HepG2 (cell line): Measurements from ENCODE around the gene CFAP100. TPM values are rescaled to one million over a fixed set of nuclear protein-coding genes. Genes with fewer than 3 reads are reported as not detected.

ENCODE experiments used
- ATAC-seq: fragments of 200-7000 bp; cut with Tn5 transposase; 3 replicates; pipeline ENCODE4 v1.9.1; 2020; ENCODE audit warnings: mild to moderate bottlenecking, moderate library complexity
- BruUV-seq: library from RNA; stranded (reverse); fragments of 400-500 nt; replicated peaks from 2 replicates; lab custom pipeline; 2021; lab: Mats Ljungman, UMichigan
- CTCF ChIA-PET: fragments of 300-600 bp; formaldehyde crosslinking; extraction: SDS; loops from one replicate; lab custom pipeline; 2021; ENCODE audit warnings: low total read pairs, inconsistent platforms, low intra/inter-chr PET ratio; lab: Yijun Ruan, JAX
- POLR2A ChIA-PET: fragments of 350-600 bp; sonication (Branson Sonifier 250); formaldehyde crosslinking; loops from one replicate; lab custom pipeline; 2020; ENCODE audit warnings: antibody characterized with exemption, inconsistent platforms; lab: Yijun Ruan, JAX
- DNase-seq: peaks from one replicate; pipeline ENCODE4 v3.0.0-alpha.2; 2015; ENCODE audit warnings: low spot score
- FAIRE-seq: peaks from 3 replicates; lab custom pipeline; 2011; peaks lifted over from hg19 to GRCh38; lab: Jason Lieb, UNC
- H2AFZ ChIP-seq: one replicate; pipeline ENCODE4 v1.6.1; 2011; ENCODE audit warnings: low read length, inconsistent platforms
- H3K27ac ChIP-seq: fragments of 300-600 bp; 3 replicates; pipeline ENCODE4 v1.8.0; 2011; ENCODE audit warnings: mixed run types, mild to moderate bottlenecking, mixed read lengths, low read length, inconsistent platforms; ENCODE audit not compliant: insufficient read depth; ENCODE audit errors: extremely low read length
- H3K27me3 ChIP-seq, 2 experiments: fragments of 200-600 bp in 1 of 2; 2 replicates in 1 of 2; 3 replicates in 1 of 2; pipeline versions ENCODE4 v1.6.0 to v1.8.0; 2011; ENCODE audit warnings: low read length in 2 of 2, mild to moderate bottlenecking in 2 of 2, moderate library complexity in 2 of 2, inconsistent platforms in 1 of 2; ENCODE audit not compliant: insufficient read depth in 2 of 2, control insufficient read depth in 1 of 2
- H3K36me3 ChIP-seq, 2 experiments: fragments of 200-600 bp in 1 of 2; replicated peaks in 1 of 2; 2 replicates in 1 of 2; 3 replicates in 1 of 2; pipeline versions ENCODE4 v1.5.1 to v1.8.0; 2011; ENCODE audit warnings: low read length in 2 of 2, inconsistent platforms in 1 of 2; ENCODE audit not compliant: insufficient read depth in 2 of 2, control insufficient read depth in 1 of 2
- H3K4me1 ChIP-seq: 2 replicates; pipeline ENCODE4 v1.5.1; 2012; ENCODE audit warnings: low read length, inconsistent platforms; ENCODE audit not compliant: insufficient read depth
- H3K4me2 ChIP-seq: 2 replicates; pipeline ENCODE4 v1.6.0; 2011; ENCODE audit warnings: low read depth, low read length, inconsistent platforms
- H3K4me3 ChIP-seq, 3 experiments: fragments of 200-600 bp in 1 of 3; sonication (generic), shearing (Covaris generic) in 1 of 3; replicated peaks in 1 of 3; 2 replicates each; pipeline ENCODE4 v1.5.1; 2011 to 2016; ENCODE audit warnings: low read length in 3 of 3, inconsistent platforms in 2 of 3, low read depth in 2 of 3, mild to moderate bottlenecking in 2 of 3, control low read depth in 1 of 3, mixed read lengths in 1 of 3; ENCODE audit not compliant: insufficient read depth in 1 of 3
- H3K79me2 ChIP-seq: one replicate; pipeline ENCODE4 v1.6.1; 2011; ENCODE audit warnings: low read length, inconsistent platforms; ENCODE audit not compliant: insufficient read depth
- H3K9ac ChIP-seq: 2 replicates; pipeline ENCODE4 v1.6.0; 2011; ENCODE audit warnings: mild to moderate bottlenecking, low read depth, low read length, inconsistent platforms; ENCODE audit not compliant: insufficient read depth
- H3K9me3 ChIP-seq: 2 replicates; pipeline ENCODE4 v1.5.1; 2012; ENCODE audit warnings: mild to moderate bottlenecking, low read length
- H4K20me1 ChIP-seq: 2 replicates; pipeline ENCODE4 v1.6.0; 2011; ENCODE audit warnings: inconsistent platforms, mild to moderate bottlenecking, low read length, moderate library complexity; ENCODE audit not compliant: insufficient read depth
- ARID5B ChIP-seq: IDR thresholded peaks from 2 replicates; pipeline ENCODE4 v1.4.0; 2020; ENCODE audit warnings: mild to moderate bottlenecking, missing genetic modification reagents
- BRF2 ChIP-seq: sonication (generic); formaldehyde crosslinking; IDR thresholded peaks from 2 replicates; pipeline ENCODE4 v1.8.1; 2022; ENCODE audit warnings: mild to moderate bottlenecking, missing genetic modification reagents
- EED ChIP-seq: sonication (generic); formaldehyde crosslinking; IDR thresholded peaks from 2 replicates; pipeline ENCODE4 v1.5.0; 2020; ENCODE audit warnings: mild to moderate bottlenecking, missing genetic modification reagents
- FOXA1 ChIP-seq, 2 experiments: fragments of 450-650 bp in 1 of 2; sonication (generic) in 1 of 2; formaldehyde crosslinking in 1 of 2; IDR thresholded peaks; 2 replicates each; pipeline versions ENCODE4 v1.4.0 to v1.6.1; 2016 to 2020; ENCODE audit warnings: missing genetic modification reagents in 1 of 2
- FOXA3 ChIP-seq: IDR thresholded peaks from 2 replicates; pipeline ENCODE4 v1.6.1; 2016; ENCODE audit warnings: missing genetic modification reagents, missing compliant biosample characterization
- FOXK2 ChIP-seq: fragments of 450-650 bp; IDR thresholded peaks from 2 replicates; pipeline ENCODE4 v1.6.1; 2016
- GATAD2A ChIP-seq: IDR thresholded peaks from 2 replicates; pipeline ENCODE4 v1.6.1; 2016
- HIC2 ChIP-seq: sonication (generic); formaldehyde crosslinking; IDR thresholded peaks from 2 replicates; pipeline ENCODE4 v1.9.0; 2022; ENCODE audit warnings: low read depth, missing genetic modification reagents
- SALL1 ChIP-seq: sonication (generic); formaldehyde crosslinking; IDR thresholded peaks from 2 replicates; pipeline ENCODE4 v1.8.0; 2022; ENCODE audit warnings: mild to moderate bottlenecking, missing genetic modification reagents
- SAP130 ChIP-seq: IDR thresholded peaks from 2 replicates; pipeline ENCODE4 v1.6.1; 2016; ENCODE audit warnings: low read depth
- SKIL ChIP-seq: sonication (generic); formaldehyde crosslinking; IDR thresholded peaks from 2 replicates; pipeline ENCODE4 v1.8.0; 2022; ENCODE audit warnings: missing genetic modification reagents, mild to moderate bottlenecking, moderate library complexity, borderline replicate concordance
- SOX6 ChIP-seq, 2 experiments: fragments of 450-650 bp in 1 of 2; sonication (generic) in 1 of 2; formaldehyde crosslinking in 1 of 2; IDR thresholded peaks; 2 replicates each; pipeline versions ENCODE4 v1.4.0 to v1.6.1; 2017 to 2020; ENCODE audit warnings: antibody characterized with exemption in 1 of 2, mild to moderate bottlenecking in 1 of 2, missing genetic modification reagents in 1 of 2
- ZBTB42 ChIP-seq: sonication (generic); formaldehyde crosslinking; IDR thresholded peaks from 2 replicates; pipeline ENCODE4 v1.5.0; 2020; ENCODE audit warnings: mild to moderate bottlenecking, missing genetic modification reagents
- ZFAT ChIP-seq: sonication (generic); formaldehyde crosslinking; conservative IDR thresholded peaks from 2 replicates; pipeline ENCODE4 v1.8.1; 2023; ENCODE audit warnings: missing genetic modification reagents, inconsistent platforms
- ZNF468 ChIP-seq: sonication (generic); formaldehyde crosslinking; IDR thresholded peaks from 2 replicates; pipeline ENCODE4 v1.8.0; 2022; ENCODE audit warnings: mild to moderate bottlenecking, moderate library complexity, missing genetic modification reagents
- WGBS: methylation state at CpG from one replicate; pipeline ENCODE4 v1.1.6; 2017; ENCODE audit warnings: low lambda C conversion rate; 5-methylcytosine and 5-hydroxymethylcytosine counted together
- in situ Hi-C: cut with HindIII; loops from 2 replicates; pipeline ENCODE4 v1.10.0; 2017; ENCODE audit warnings: low pct_unique_long_range_greater_than_20kb; ENCODE audit not compliant: extremely low pct_ligation_motif_present
- intact Hi-C: fragments of 100-400 bp; cut with micrococcal nuclease; formaldehyde crosslinking; loops from one replicate; pipeline ENCODE4 v1.10.0; 2022; ENCODE audit not compliant: unreplicated experiment
- polyA plus RNA-seq, 8 experiments: library from polyadenylated mRNA; depleted of rRNA in 3 of 8; stranded (reverse) in 7 of 8; unstranded in 1 of 8; fragments of >200 nt; fragmentation: Illumina TruSeq in 4 of 8; extraction: Trizol in 4 of 8; gene quantifications; 2 replicates each; pipeline versions ENCODE4 v1.2.1 to v1.2.3, GENCODE V29; 2011 to 2016; ENCODE audit warnings: low read depth in 4 of 8, missing spikeins in 1 of 8, mixed read lengths in 1 of 8; ENCODE audit not compliant: insufficient read depth in 1 of 8
- total RNA-seq, 5 experiments: library from RNA; depleted of rRNA; stranded (reverse); fragments of >200 nt; fragmentation: Illumina TruSeq; extraction: Trizol; gene quantifications; 2 replicates each; pipeline ENCODE4 v1.2.3, GENCODE V29; 2016; ENCODE audit warnings: low read depth in 1 of 5

The CFAP100 gene
- total and polyA plus RNA-seq, 2 of the 13 experiments (the other 11 are each of a cell fraction or from before 2014, with no cell fraction given), result 0.32 TPM; not detected in 1

GRCh38 chr3:126353694-126354321, 40.9 kb upstream of the CFAP100 start:
- Histone ChIP-seq H3K27me3 (peaks cover 0 to 8% of the 10 kb centered on the region in 2 experiments; a peak in 4 of 5 replicates), H3K9ac (peak overlapping the region; percentile 17; the same call in 1 of the 2 replicates), H3K79me2 (no peaks in the 10 kb centered on the region), H3K4me1 (peaks cover 63% of the 10 kb centered on the region), H3K27ac (peak overlapping the region; percentile 75), H3K9me3 (no peaks in the 10 kb centered on the region), H2AFZ (no peak overlapping the region), H3K4me2 (peak overlapping the region; percentile 91), H3K4me3 (peak overlapping the region in 1 of 3 experiments; percentile 35; a peak in 1 of 6 replicates), H3K36me3 (peaks cover 0 to 1% of the 10 kb centered on the region in 2 experiments; a peak in 2 of 5 replicates), H4K20me1 (no peaks in the 10 kb centered on the region)
- POLR2A ChIA-PET, result interaction anchor here (1.3 kb wide), 1 partner anchor 12 kb away, joined by 3 read pairs; no protein-coding TSS in a partner anchor
- no TSS peak for BruUV-seq
- in situ Hi-C loops (loop anchor here (25.0 kb wide), 1 partner anchor 217 kb away; no protein-coding TSS in a partner anchor), intact Hi-C loops (no loop called here)
- FAIRE-seq (peak; percentile 21), ATAC-seq (peak; percentile 12), DNase-seq (peak; percentile 29)
- WGBS, result 42% methylated on average over 2 of the region's 8 CpGs
- CTCF ChIA-PET, result no interaction called here
- TF ChIP-seq FOXA1 (IDR thresholded peaks at IDR 0.05), result no peak
- TF ChIP-seq FOXA1 (CRISPR knock-in tag; IDR thresholded peaks at IDR 0.05), result peak; percentile 50; the same call in 1 of the 2 replicates
- TF ChIP-seq FOXK2, result no peak
- no peak for TF ChIP-seq BRF2
- TF ChIP-seq ZNF468 (CRISPR knock-in tag), result no peak
- peak; percentile 94 for TF ChIP-seq HIC2 (CRISPR knock-in tag)
- peak; percentile 48 for TF ChIP-seq ARID5B (CRISPR knock-in tag)
- peak; percentile 40; the same call in 1 of the 2 replicates for TF ChIP-seq GATAD2A
- peak; percentile 34; the same call in 1 of the 2 replicates for TF ChIP-seq FOXA3 (CRISPR knock-in tag)
- TF ChIP-seq ZBTB42 (CRISPR knock-in tag), result 0 out of 2 replicates have a peak, but pooled peaks have one; percentile 11
- no peak for TF ChIP-seq ZFAT (CRISPR knock-in tag)
- TF ChIP-seq SOX6 (IDR thresholded peaks at IDR 0.05), result no peak
- peak; percentile 36; the same call in 1 of the 2 replicates for TF ChIP-seq SOX6 (CRISPR knock-in tag; IDR thresholded peaks at IDR 0.05)
- peak; percentile 61 for TF ChIP-seq SAP130 (CRISPR knock-in tag)
- TF ChIP-seq EED (CRISPR knock-in tag), result no peak
- TF ChIP-seq SKIL (CRISPR knock-in tag), result peak; percentile 45; the same call in 1 of the 2 replicates
- TF ChIP-seq SALL1 (CRISPR knock-in tag), result peak; percentile 58
